Loucy (cell line): ENCODE results near the gene ANAPC16.

Source experiments
- H2AFZ ChIP-seq: fragments of 200-600 bp; sonication (generic); 2 replicates; pipeline ENCODE4 v1.6.0; 2016; ENCODE audit warnings: antibody characterized with exemption, mild to moderate bottlenecking, low read length, moderate library complexity
- H3F3A ChIP-seq: fragments of 200-600 bp; 2 replicates; pipeline ENCODE4 v1.6.0; 2016; ENCODE audit warnings: antibody characterized with exemption, low read depth, mild to moderate bottlenecking
- H3K27me3 ChIP-seq: fragments of 200-600 bp; sonication (generic); 2 replicates; pipeline ENCODE4 v1.6.1; 2014; ENCODE audit warnings: low read length, mild to moderate bottlenecking; ENCODE audit not compliant: insufficient read depth, poor library complexity, severe bottlenecking
- H3K36me3 ChIP-seq: fragments of 200-600 bp; sonication (generic); 2 replicates; pipeline ENCODE4 v1.6.1; 2016; ENCODE audit warnings: low read length; ENCODE audit not compliant: insufficient read depth
- H3K4me1 ChIP-seq: fragments of 200-600 bp; sonication (generic); 2 replicates; pipeline ENCODE4 v1.5.1; 2014; ENCODE audit warnings: low read length, mild to moderate bottlenecking; ENCODE audit not compliant: insufficient read depth, poor library complexity, severe bottlenecking
- H3K4me2 ChIP-seq: fragments of 200-600 bp; sonication (generic); 2 replicates; pipeline ENCODE4 v1.6.0; 2014; ENCODE audit warnings: antibody characterized with exemption, low read length, low read depth, mild to moderate bottlenecking; ENCODE audit not compliant: poor library complexity, severe bottlenecking
- H3K4me3 ChIP-seq: fragments of 200-600 bp; sonication (generic); 2 replicates; pipeline ENCODE4 v1.5.1; 2014; ENCODE audit warnings: low read length, mild to moderate bottlenecking, mixed read lengths; ENCODE audit not compliant: poor library complexity, severe bottlenecking
- H3K79me2 ChIP-seq: fragments of 200-600 bp; sonication (generic); 2 replicates; pipeline ENCODE4 v1.6.1; 2014; ENCODE audit warnings: low read length; ENCODE audit not compliant: insufficient read depth
- H3K9ac ChIP-seq: fragments of 200-600 bp; sonication (generic); 2 replicates; pipeline ENCODE4 v1.6.0; 2014; ENCODE audit warnings: mild to moderate bottlenecking, low read depth, low read length, moderate library complexity; ENCODE audit not compliant: poor library complexity, severe bottlenecking
- H3K9me2 ChIP-seq: fragments of 200-600 bp; sonication (generic); replicated peaks from 2 replicates; pipeline ENCODE4 v1.6.1; 2016; ENCODE audit warnings: low read depth, low read length, mixed read lengths
- H3K9me3 ChIP-seq: fragments of 200-600 bp; sonication (generic); 2 replicates; pipeline ENCODE4 v1.6.1; 2014; ENCODE audit warnings: mild to moderate bottlenecking, antibody characterized with exemption, low read length, low read depth; ENCODE audit not compliant: insufficient read depth
- H4K20me1 ChIP-seq: fragments of 200-600 bp; sonication (generic); 2 replicates; pipeline ENCODE4 v1.6.0; 2014; ENCODE audit warnings: antibody characterized with exemption, low read length, mild to moderate bottlenecking; ENCODE audit not compliant: insufficient read depth, poor library complexity, severe bottlenecking
- CTCF ChIP-seq: fragments of 200-600 bp; sonication (generic); conservative IDR thresholded peaks from 2 replicates; pipeline ENCODE4 v1.5.1; 2014; ENCODE audit warnings: mild to moderate bottlenecking, antibody characterized with exemption, low read length
- EZH2phosphoT487 ChIP-seq: fragments of 200-600 bp; IDR thresholded peaks from 2 replicates; pipeline ENCODE4 v1.6.1; 2018; ENCODE audit warnings: antibody characterized with exemption, mild to moderate bottlenecking, moderate library complexity, borderline replicate concordance

Gene ANAPC16

GRCh38 chr10:72200883-72201282, 14.9 kb upstream of the ANAPC16 start:
- Histone ChIP-seq H2AFZ (no peak overlapping the region), H3K4me3 (no peak overlapping the region), H3K4me1 (no peaks in the 10 kb centered on the region), H4K20me1 (no peaks in the 10 kb centered on the region), H3F3A (no peaks in the 10 kb centered on the region), H3K9ac (no peak overlapping the region), H3K79me2 (no peaks in the 10 kb centered on the region), H3K9me2 (no peaks in the 10 kb centered on the region), H3K9me3 (no peaks in the 10 kb centered on the region), H3K36me3 (peaks cover 57% of the 10 kb centered on the region; the same call in 1 of the 2 replicates), H3K27me3 (no peaks in the 10 kb centered on the region), H3K4me2 (no peak overlapping the region)
- no peak for TF ChIP-seq CTCF
- TF ChIP-seq EZH2phosphoT487: no peak

GRCh38 chr10:72201293-72201692, 14.5 kb upstream of the ANAPC16 start:
- Histone ChIP-seq H2AFZ (no peak overlapping the region), H3K4me1 (no peaks in the 10 kb centered on the region), H4K20me1 (no peaks in the 10 kb centered on the region), H3F3A (no peaks in the 10 kb centered on the region), H3K36me3 (peaks cover 53% of the 10 kb centered on the region; the same call in 1 of the 2 replicates), H3K27me3 (no peaks in the 10 kb centered on the region), H3K4me3 (no peak overlapping the region), H3K9me2 (no peaks in the 10 kb centered on the region), H3K9ac (no peak overlapping the region), H3K4me2 (no peak overlapping the region), H3K79me2 (no peaks in the 10 kb centered on the region), H3K9me3 (no peaks in the 10 kb centered on the region)
- TF ChIP-seq EZH2phosphoT487 (no peak), CTCF (no peak)

- peaks cover 49% of the 10 kb centered on the region; the same call in 1 of the 2 replicates for H3K36me3 ChIP-seq
- H3K27me3 ChIP-seq: no peaks in the 10 kb centered on the region
- TF ChIP-seq EZH2phosphoT487 (no peak), CTCF (no peak)
- H4K20me1 ChIP-seq: no peaks in the 10 kb centered on the region
- H3K79me2 ChIP-seq: peaks cover 5% of the 10 kb centered on the region
- no peak overlapping the region for H3K4me3 ChIP-seq
- no peaks in the 10 kb centered on the region for H3K9me3 ChIP-seq
- peaks cover 14% of the 10 kb centered on the region for H3K4me1 ChIP-seq
- H2AFZ ChIP-seq: no peak overlapping the region
- no peak overlapping the region for H3K9ac ChIP-seq
- H3K9me2 ChIP-seq: no peaks in the 10 kb centered on the region
- H3K4me2 ChIP-seq: no peak overlapping the region
- H3F3A ChIP-seq: no peaks in the 10 kb centered on the region
Measured at GRCh38 chr10:72204296-72204695, 11.5 kb upstream of the ANAPC16 start.
